ENCODE data around the gene ISG15.

GRCh38 chr1:1046767-1047166, 33.5 kb downstream of the ISG15 start:
- no peak for TF ChIP-seq STAT6 (CRISPR knock-in tag; IDR thresholded peaks at IDR 0.05)
- no peak for TF ChIP-seq CC2D1A (IDR thresholded peaks at IDR 0.05)
- no peak for TF ChIP-seq SRSF1 (IDR thresholded peaks at IDR 0.05; ENCODE audit: low read depth, low read length)
- no peak for TF ChIP-seq ZNF766 (CRISPR knock-in tag; conservative IDR thresholded peaks at IDR 0.05)
- no peak for TF ChIP-seq KLF16 (IDR thresholded peaks at IDR 0.05)
- TF ChIP-seq ZNF449 (CRISPR knock-in tag; IDR thresholded peaks at IDR 0.05), result no peak
- TF ChIP-seq EZH2 (IDR thresholded peaks at IDR 0.05; ENCODE audit: borderline replicate concordance, low read depth, low read length), result no peak
- no peak for TF ChIP-seq SMARCE1 (IDR thresholded peaks at IDR 0.05)
- no peak for TF ChIP-seq FOS (IDR thresholded peaks at IDR 0.05; ENCODE audit: extremely low read depth, insufficient read length)
